Measurements from ENCODE around the gene OBSCN. TPM values are rescaled to one million over a fixed set of nuclear protein-coding genes. Genes with fewer than 3 reads are reported as not detected.

The OBSCN gene
- total and polyA plus RNA-seq, 2 experiments from 2014 or later = 1.1 to 5.2 TPM

GRCh38 chr1:228364706-228365213 lies 156.9 kb downstream of the OBSCN start:
- no peaks in the 10 kb centered on the region for H3K79me2 ChIP-seq (ENCODE audit: insufficient read depth)
- no peaks in the 10 kb centered on the region for H3F3A ChIP-seq (ENCODE audit: insufficient read depth)
- in situ Hi-C loops (cut with MboI) = no loop called here
- no peak overlapping the region for H3K9ac ChIP-seq
- no peaks in the 10 kb centered on the region for H3K36me3 ChIP-seq (ENCODE audit: low read depth)
- 78 to 83% methylated on average over 19 of the region's 19 CpGs for WGBS, 2 experiments (ENCODE audit: low coverage in 1 of 2, low lambda C conversion rate in 2 of 2, missing lambda C conversion rate in 2 of 2)
- no peaks in the 10 kb centered on the region; the same call in 1 of the 2 replicates for H3K27me3 ChIP-seq (replicated peaks; ENCODE audit: insufficient read depth)
- DNase-seq = no peak
- no peaks in the 10 kb centered on the region for H4K20me1 ChIP-seq (ENCODE audit: insufficient read depth)
- no peak overlapping the region for H3K27ac ChIP-seq
- H3K4me1 ChIP-seq (ENCODE audit: insufficient read depth) = no peaks in the 10 kb centered on the region
- H2AFZ ChIP-seq = no peak overlapping the region
- no peaks in the 10 kb centered on the region for H3K9me2 ChIP-seq (ENCODE audit: insufficient read depth)
- H3K4me3 ChIP-seq = no peak overlapping the region
- TF ChIP-seq EZH2phosphoT487 (IDR thresholded peaks at IDR 0.05; ENCODE audit: insufficient read depth, low read depth) (no peak), EZH2 (IDR thresholded peaks at IDR 0.05; ENCODE audit: insufficient read depth, poor library complexity, severe bottlenecking) (no peak)
- no peaks in the 10 kb centered on the region for H3K9me3 ChIP-seq (ENCODE audit: low read depth)
- no peak overlapping the region for H3K4me2 ChIP-seq (ENCODE audit: unreplicated experiment)

DNA sequence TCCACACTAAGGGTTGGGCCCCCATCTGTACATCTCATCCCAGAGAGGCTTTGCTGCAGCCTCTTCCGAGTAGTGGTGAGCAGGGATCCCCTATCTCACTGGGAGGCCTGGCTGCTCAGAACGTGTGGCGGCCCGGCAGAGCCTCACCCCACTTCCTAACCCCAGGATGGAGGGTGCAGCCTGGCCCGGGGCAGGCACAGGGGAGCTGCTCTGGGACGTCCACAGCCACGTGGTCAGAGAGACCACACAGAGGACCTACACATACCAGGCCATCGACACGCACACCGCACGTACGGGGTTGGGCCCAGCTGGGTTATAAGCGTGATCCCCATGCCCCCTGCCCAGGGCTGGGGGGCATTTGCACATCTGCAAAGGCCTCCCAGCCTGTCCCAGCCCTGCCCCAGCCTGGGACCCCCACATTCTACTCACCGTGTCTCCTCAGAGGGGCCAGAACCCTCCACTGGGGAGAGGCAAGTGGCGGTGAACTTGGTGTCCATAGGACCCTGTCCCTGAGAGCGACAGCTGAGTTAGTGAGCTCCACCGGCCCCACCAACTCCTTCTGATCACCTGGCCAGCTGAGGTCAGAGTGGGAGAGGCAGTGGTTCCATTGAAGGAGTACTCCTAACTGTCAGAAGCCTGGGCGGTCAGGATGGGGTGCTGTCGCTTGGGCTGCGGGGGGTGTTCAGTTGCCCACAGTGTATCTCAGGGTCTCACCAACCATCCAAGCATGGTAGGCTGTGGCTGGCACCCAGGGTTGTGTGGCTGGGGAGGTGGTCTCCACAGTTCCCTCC lies 157.6 kb downstream of the OBSCN start:
- Histone ChIP-seq H3K4me3 (no peak overlapping the region), H3K79me2 (ENCODE audit: insufficient read depth) (no peaks in the 10 kb centered on the region), H3K9me2 (ENCODE audit: insufficient read depth) (no peaks in the 10 kb centered on the region), H3K4me1 (ENCODE audit: insufficient read depth) (no peaks in the 10 kb centered on the region), H3K27ac (no peak overlapping the region), H4K20me1 (ENCODE audit: insufficient read depth) (no peaks in the 10 kb centered on the region), H3K9ac (no peak overlapping the region), H3F3A (ENCODE audit: insufficient read depth) (no peaks in the 10 kb centered on the region), H3K9me3 (ENCODE audit: low read depth) (no peaks in the 10 kb centered on the region), H3K36me3 (ENCODE audit: low read depth) (no peaks in the 10 kb centered on the region), H2AFZ (no peak overlapping the region), H3K27me3 (replicated peaks; ENCODE audit: insufficient read depth) (no peaks in the 10 kb centered on the region; the same call in 1 of the 2 replicates), H3K4me2 (ENCODE audit: unreplicated experiment) (no peak overlapping the region)
- 59 to 66% methylated on average over 10 to 19 of the region's 20 CpGs for WGBS, 2 experiments (ENCODE audit: low coverage in 1 of 2, low lambda C conversion rate in 2 of 2, missing lambda C conversion rate in 2 of 2)
- TF ChIP-seq EZH2 (IDR thresholded peaks at IDR 0.05; ENCODE audit: insufficient read depth, poor library complexity, severe bottlenecking) = no peak
- no peak for TF ChIP-seq EZH2phosphoT487 (IDR thresholded peaks at IDR 0.05; ENCODE audit: insufficient read depth, low read depth)
- DNase-seq = no peak
- in situ Hi-C loops (cut with MboI) = no loop called here

- H4K20me1 ChIP-seq (ENCODE audit: insufficient read depth) = no peaks in the 10 kb centered on the region
- 58 to 60% methylated on average over 23 of the region's 23 CpGs for WGBS, 2 experiments (ENCODE audit: low coverage in 1 of 2, low lambda C conversion rate in 2 of 2, missing lambda C conversion rate in 2 of 2)
- H3K79me2 ChIP-seq (ENCODE audit: insufficient read depth) = no peaks in the 10 kb centered on the region
- H3F3A ChIP-seq (ENCODE audit: insufficient read depth) = no peaks in the 10 kb centered on the region
- no peaks in the 10 kb centered on the region for H3K4me1 ChIP-seq (ENCODE audit: insufficient read depth)
- in situ Hi-C loops (cut with MboI) = no loop called here
- H3K9me3 ChIP-seq (ENCODE audit: low read depth) = no peaks in the 10 kb centered on the region
- no peak overlapping the region for H3K4me2 ChIP-seq (ENCODE audit: unreplicated experiment)
- no peak for DNase-seq
- H3K27ac ChIP-seq = no peak overlapping the region
- no peaks in the 10 kb centered on the region for H3K9me2 ChIP-seq (ENCODE audit: insufficient read depth)
- no peak overlapping the region for H2AFZ ChIP-seq
- no peak overlapping the region for H3K9ac ChIP-seq
- no peak overlapping the region for H3K4me3 ChIP-seq
- no peaks in the 10 kb centered on the region; the same call in 1 of the 2 replicates for H3K27me3 ChIP-seq (replicated peaks; ENCODE audit: insufficient read depth)
- H3K36me3 ChIP-seq (ENCODE audit: low read depth) = no peaks in the 10 kb centered on the region
- TF ChIP-seq EZH2 (IDR thresholded peaks at IDR 0.05; ENCODE audit: insufficient read depth, poor library complexity, severe bottlenecking) = no peak
These were observed 158.4 kb downstream of the OBSCN start for GRCh38 chr1:228366062-228366865.

DNA sequence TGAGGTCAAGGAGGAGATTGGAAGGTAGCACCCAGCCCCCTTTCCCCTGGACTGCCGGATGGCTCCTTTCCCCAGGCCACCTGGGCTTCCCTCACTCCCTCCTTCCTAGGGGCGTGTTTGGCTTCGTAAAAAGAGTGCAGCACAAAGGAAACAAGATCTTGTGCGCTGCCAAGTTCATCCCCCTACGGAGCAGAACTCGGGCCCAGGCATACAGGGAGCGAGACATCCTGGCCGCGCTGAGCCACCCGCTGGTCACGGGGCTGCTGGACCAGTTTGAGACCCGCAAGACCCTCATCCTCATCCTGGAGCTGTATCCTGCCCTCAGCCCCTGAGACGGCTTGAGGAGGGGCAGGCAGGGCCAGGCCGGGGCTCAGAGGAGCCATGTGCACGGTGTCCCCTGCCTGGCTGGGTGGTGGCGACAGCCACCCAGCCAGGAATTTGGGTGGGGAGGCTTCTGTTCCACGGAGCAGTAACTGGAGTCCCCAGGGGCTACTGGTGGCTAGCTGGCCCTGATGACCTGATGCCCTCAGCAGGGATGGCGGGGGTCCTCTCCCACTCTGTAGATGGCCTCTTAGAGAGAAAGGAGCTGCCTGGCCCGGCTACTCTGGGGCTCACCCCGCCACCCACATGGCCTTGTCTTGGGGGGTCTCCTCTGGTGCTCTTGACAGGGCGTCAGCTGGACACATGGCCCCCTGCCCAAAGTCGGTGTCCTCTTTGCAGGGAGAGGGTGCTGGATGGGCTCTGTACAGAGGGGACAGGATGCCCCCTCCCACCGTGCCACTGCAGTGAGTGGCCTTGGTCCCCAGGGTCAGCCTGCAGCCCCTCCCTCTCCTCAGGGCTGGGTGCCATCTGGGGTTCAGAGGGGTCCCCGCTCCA lies 159.3 kb downstream of the OBSCN start:
- no peak overlapping the region for H3K27ac ChIP-seq
- in situ Hi-C loops (cut with MboI) = no loop called here
- no peak for DNase-seq
- no peaks in the 10 kb centered on the region for H3K4me1 ChIP-seq (ENCODE audit: insufficient read depth)
- no peaks in the 10 kb centered on the region for H3K79me2 ChIP-seq (ENCODE audit: insufficient read depth)
- no peak for TF ChIP-seq EZH2phosphoT487 (IDR thresholded peaks at IDR 0.05; ENCODE audit: insufficient read depth, low read depth)
- no peak for TF ChIP-seq EZH2 (IDR thresholded peaks at IDR 0.05; ENCODE audit: insufficient read depth, poor library complexity, severe bottlenecking)
- H3K4me3 ChIP-seq = no peak overlapping the region
- no peaks in the 10 kb centered on the region for H3K9me3 ChIP-seq (ENCODE audit: low read depth)
- H3K27me3 ChIP-seq (replicated peaks; ENCODE audit: insufficient read depth) = no peaks in the 10 kb centered on the region; the same call in 1 of the 2 replicates
- H3K4me2 ChIP-seq (ENCODE audit: unreplicated experiment) = no peak overlapping the region
- no peaks in the 10 kb centered on the region for H4K20me1 ChIP-seq (ENCODE audit: insufficient read depth)
- no peak overlapping the region for H3K9ac ChIP-seq
- no peaks in the 10 kb centered on the region for H3F3A ChIP-seq (ENCODE audit: insufficient read depth)
- 41 to 52% methylated on average over 23 of the region's 24 CpGs for WGBS, 2 experiments (ENCODE audit: low coverage in 1 of 2, low lambda C conversion rate in 2 of 2, missing lambda C conversion rate in 2 of 2)
- no peaks in the 10 kb centered on the region for H3K9me2 ChIP-seq (ENCODE audit: insufficient read depth)
- H2AFZ ChIP-seq = no peak overlapping the region
- no peaks in the 10 kb centered on the region for H3K36me3 ChIP-seq (ENCODE audit: low read depth)
